Measurements from ENCODE around the gene ADAP1. TPM values are rescaled to one million over a fixed set of nuclear protein-coding genes. Genes with fewer than 3 reads are reported as not detected.

The ADAP1 gene
- total and polyA plus RNA-seq, 12 donors: 0.29 to 60.2 (median 9.3) TPM

DNA sequence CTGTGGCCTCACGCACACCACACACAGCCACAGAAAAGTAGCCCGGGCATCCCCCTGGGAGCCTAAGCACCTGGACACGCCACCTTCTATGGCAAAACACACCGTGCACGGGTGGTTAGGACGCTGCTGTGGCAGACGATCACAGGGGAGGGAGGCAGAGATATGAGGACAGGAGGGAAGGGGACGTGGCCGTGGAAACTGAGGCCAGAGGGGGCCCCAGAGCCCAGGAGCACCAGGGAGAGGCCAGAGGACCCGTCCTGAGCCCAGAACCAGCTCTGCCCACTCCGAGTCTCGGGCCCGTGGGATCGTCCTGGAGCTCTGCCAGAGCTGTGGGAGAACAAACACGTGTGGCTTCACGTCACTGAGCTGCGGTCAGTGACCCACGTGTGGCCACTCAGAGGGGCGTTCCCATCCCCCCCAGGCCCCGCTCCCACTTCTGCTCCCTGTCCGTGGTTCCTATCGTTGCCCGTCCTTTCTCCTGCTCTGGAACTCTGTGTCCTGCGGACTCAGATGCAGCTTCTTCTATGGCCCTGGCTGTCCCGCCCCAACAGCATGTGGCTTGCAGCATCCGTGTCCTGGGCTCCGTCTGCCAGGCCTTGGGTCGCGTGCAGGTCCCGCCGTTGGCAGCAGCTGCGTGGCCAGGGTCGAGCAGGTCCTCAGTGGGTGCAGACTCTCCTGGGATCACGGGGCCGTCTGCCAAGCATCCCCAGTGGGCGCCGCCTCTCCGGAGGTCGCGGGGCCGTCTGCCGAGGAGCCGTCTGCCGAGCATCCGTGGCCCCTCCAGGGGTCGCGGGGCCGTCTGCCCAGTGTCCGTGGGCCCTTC, 47.1 kb downstream of the ADAP1 start:
- no peak for TF ChIP-seq POLR2A (IDR thresholded peaks at IDR 0.05)
- TF ChIP-seq, protein P1, sequence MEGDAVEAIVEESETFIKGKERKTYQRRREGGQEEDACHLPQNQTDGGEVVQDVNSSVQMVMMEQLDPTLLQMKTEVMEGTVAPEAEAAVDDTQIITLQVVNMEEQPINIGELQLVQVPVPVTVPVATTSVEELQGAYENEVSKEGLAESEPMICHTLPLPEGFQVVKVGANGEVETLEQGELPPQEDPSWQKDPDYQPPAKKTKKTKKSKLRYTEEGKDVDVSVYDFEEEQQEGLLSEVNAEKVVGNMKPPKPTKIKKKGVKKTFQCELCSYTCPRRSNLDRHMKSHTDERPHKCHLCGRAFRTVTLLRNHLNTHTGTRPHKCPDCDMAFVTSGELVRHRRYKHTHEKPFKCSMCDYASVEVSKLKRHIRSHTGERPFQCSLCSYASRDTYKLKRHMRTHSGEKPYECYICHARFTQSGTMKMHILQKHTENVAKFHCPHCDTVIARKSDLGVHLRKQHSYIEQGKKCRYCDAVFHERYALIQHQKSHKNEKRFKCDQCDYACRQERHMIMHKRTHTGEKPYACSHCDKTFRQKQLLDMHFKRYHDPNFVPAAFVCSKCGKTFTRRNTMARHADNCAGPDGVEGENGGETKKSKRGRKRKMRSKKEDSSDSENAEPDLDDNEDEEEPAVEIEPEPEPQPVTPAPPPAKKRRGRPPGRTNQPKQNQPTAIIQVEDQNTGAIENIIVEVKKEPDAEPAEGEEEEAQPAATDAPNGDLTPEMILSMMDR (IDR thresholded peaks at IDR 0.05): no peak
- no peaks in the 10 kb centered on the region for H3K9me3 ChIP-seq (replicated peaks in 1 of 3)
- H3K4me3 ChIP-seq: no peak overlapping the region
- 61 to 73% (median 73%) methylated on average over 17 to 49 of the region's 49 CpGs for WGBS, 4 donors
- intact Hi-C loops (cut with DNase I): loop anchor here in 1 of 2 donors (5.0 kb wide), 1 partner anchor 160 kb away; no protein-coding TSS in a partner anchor
- no peaks in the 10 kb centered on the region for H3K36me3 ChIP-seq (replicated peaks in 1 of 2)
- peaks cover 0 to 4% of the 10 kb centered on the region in 2 donors for H3K4me1 ChIP-seq (replicated peaks in 1 of 2)
- H3K27ac ChIP-seq: no peak overlapping the region
- peak in 1 of 7 donors; percentile 45 for DNase-seq
- no peaks in the 10 kb centered on the region for H3K27me3 ChIP-seq

DNA sequence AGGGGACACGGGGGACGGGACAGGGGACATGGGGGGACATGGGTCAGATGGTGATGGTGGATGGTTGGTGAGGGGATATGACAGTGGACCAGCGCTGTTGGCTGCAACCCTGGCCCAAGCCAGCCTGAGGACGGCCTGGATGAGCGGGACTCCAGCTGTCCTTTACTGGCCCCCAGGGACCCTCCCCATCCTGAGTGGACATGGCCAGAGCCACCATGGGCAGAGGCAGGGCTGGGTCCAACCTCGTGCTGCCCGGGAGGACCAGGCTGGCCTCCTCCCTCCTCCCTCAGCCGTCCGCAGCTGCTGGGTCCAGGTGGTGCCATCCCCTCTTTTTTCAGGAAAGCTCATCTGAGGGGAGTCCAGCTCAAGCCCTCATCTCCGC, 47.7 kb downstream of the ADAP1 start:
- no peak for DNase-seq
- H3K4me3 ChIP-seq: no peak overlapping the region
- no peaks in the 10 kb centered on the region for H3K36me3 ChIP-seq (replicated peaks in 1 of 2)
- WGBS, 4 donors: 60 to 93% (median 76%) methylated on average over 2 to 10 of the region's 10 CpGs
- intact Hi-C loops (cut with DNase I): loop anchor here in 1 of 2 donors (5.0 kb wide), 1 partner anchor 161 kb away; no protein-coding TSS in a partner anchor
- H3K4me1 ChIP-seq (replicated peaks in 1 of 2): peaks cover 0 to 4% of the 10 kb centered on the region in 2 donors
- no peak overlapping the region for H3K27ac ChIP-seq
- H3K9me3 ChIP-seq (replicated peaks in 1 of 3): no peaks in the 10 kb centered on the region
- H3K27me3 ChIP-seq: no peaks in the 10 kb centered on the region
- no peak for TF ChIP-seq POLR2A (IDR thresholded peaks at IDR 0.05)
- TF ChIP-seq, protein P1 (IDR thresholded peaks at IDR 0.05): no peak

DNA sequence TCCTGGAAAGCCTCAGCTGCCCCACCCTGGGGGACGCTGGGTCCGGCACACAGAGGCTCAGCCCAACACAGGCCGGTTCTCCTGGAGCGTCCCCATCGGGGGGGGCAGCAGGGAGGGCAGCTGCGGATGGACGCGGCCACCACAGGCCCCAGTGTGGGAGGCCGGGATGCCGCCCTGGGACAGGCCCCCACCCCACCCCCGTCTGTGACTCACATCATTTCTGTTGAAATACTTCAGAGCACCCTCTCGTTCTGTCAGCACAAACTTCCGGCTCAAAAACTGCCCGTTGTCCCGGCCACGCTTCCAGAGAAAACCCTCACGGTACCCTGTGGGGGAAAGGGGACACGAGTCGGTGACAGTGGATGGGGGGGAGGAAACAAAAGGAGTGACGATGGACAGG, 49.6 kb downstream of the ADAP1 start:
- peak in 1 of 7 donors; percentile 50 for DNase-seq
- TF ChIP-seq POLR2A (IDR thresholded peaks at IDR 0.05): no peak
- TF ChIP-seq, protein P1 (IDR thresholded peaks at IDR 0.05): no peak
- intact Hi-C loops (cut with DNase I): loop anchor here in 1 of 2 donors (5.0 kb wide), 1 partner anchor 162 kb away; no protein-coding TSS in a partner anchor
- H3K4me3 ChIP-seq: no peak overlapping the region
- H3K36me3 ChIP-seq (replicated peaks in 1 of 2): no peaks in the 10 kb centered on the region
- WGBS, 4 donors: 53 to 59% (median 54%) methylated on average over 9 to 20 of the region's 20 CpGs
- no peak overlapping the region for H3K27ac ChIP-seq
- no peaks in the 10 kb centered on the region for H3K27me3 ChIP-seq
- H3K4me1 ChIP-seq (replicated peaks in 1 of 2): peaks cover 5 to 12% of the 10 kb centered on the region in 2 donors
- H3K9me3 ChIP-seq (replicated peaks in 1 of 3): no peaks in the 10 kb centered on the region

DNA sequence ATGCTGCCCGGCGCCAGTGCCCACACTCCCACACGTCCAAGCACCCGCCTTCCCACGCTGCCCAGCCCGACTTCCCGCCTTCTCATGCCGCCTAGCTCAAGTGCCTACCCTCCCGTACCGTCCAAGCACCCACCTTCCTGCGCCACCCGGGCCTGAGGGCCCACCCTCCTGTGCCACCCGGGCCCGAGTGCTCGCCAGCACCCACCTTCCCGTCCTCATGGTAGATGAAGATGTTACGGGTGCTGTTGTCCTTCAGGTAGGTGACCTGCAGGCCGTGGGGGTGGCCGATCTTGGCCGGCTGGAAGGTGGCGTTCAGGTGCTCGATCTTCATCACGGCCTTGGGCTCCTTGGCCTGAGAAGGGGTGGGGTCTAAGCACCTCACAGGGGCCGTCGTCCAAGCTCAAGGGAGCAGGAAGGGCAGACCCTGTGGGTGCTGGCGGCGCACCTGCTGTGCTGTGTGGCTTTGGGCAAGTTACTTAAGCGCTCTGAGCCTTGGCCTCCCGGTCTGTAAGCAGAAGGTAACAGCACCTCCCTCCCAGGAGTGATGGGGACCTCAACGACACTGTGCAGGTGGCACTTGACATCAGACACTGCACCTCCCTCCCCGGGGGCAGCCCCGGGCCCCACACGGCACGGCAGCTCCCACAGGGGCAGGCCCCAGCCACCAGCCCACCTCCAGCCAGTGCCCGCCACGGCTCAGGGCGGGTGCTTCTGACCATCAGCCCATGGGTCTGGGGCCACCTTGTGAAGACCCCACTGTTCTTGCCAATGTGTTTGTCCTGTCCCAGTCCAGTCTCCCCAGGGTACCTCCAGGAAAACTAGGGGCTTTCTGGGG, 50.3 kb downstream of the ADAP1 start:
- H3K27ac ChIP-seq: no peak overlapping the region
- intact Hi-C loops (cut with DNase I): no loop called here

More for the DNA sequence above, 50.3 kb downstream of the ADAP1 start:
- Histone ChIP-seq H3K4me3 (no peak overlapping the region), H3K9me3 (replicated peaks in 1 of 3) (no peaks in the 10 kb centered on the region), H3K4me1 (replicated peaks in 1 of 2) (peaks cover 5 to 8% of the 10 kb centered on the region in 2 donors), H3K36me3 (replicated peaks in 1 of 2) (no peaks in the 10 kb centered on the region), H3K27me3 (no peaks in the 10 kb centered on the region)
- DNase-seq: no peak
- 88 to 92% (median 91%) methylated on average over 16 to 37 of the region's 37 CpGs for WGBS, 4 donors
- no peak for TF ChIP-seq POLR2A (IDR thresholded peaks at IDR 0.05)
- TF ChIP-seq, protein P1 (IDR thresholded peaks at IDR 0.05): no peak

Data from adrenal gland (tissue), 12 donors.